GM19025 (cell line): ENCODE measurements around the gene ZNF500.

Experiments used
- ATAC-seq: cut with Tn5 transposase; IDR thresholded peaks from one replicate; pipeline ENCODE4 v1.9.1; 2021; ENCODE audit warnings: mild to moderate bottlenecking, low read depth, moderate library complexity; ENCODE audit not compliant: unreplicated experiment

Gene ZNF500

GRCh38 chr16:4775005-4775404, 8.0 kb upstream of the ZNF500 start:
- ATAC-seq, result no peak

DNA sequence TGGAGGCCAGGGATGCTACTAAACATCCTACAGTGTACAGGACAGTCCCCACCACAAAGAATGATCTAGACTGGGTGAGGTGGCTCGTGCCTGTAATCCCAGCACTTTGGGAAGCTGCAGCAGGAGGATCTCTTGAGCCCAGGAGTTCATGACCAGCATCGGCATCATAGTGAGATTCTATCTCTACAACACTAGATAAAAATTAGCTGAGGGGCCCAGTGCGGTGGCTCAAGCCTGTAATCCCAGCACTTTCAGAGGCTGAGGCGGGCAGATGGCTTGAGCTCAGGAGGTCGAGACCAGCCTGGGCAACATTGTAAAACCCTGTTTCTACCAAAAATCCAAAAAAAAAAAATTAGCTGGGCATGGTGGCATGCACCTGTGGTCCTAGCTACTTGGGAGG, 5.4 kb upstream of the ZNF500 start:
- ATAC-seq, result no peak

GRCh38 chr16:4771646-4772045, 4.7 kb upstream of the ZNF500 start:
- ATAC-seq, result no peak

DNA sequence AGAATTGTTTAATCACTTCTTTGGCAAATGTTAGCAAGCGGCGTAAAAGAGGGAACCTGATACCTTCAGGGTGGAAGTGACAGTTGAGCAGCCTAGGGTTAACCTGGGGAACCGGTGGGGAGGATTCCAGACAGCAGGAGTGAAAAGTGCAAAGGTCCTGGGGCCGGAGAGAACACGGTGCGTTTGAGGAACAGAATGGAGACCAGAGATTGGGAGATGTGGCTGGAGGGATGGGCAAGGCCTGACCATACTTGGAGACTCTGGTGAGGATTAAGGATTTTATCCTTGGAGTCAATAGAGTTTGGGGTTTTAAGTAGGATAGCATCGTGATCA, 2.3 kb upstream of the ZNF500 start:
- no peak for ATAC-seq

DNA sequence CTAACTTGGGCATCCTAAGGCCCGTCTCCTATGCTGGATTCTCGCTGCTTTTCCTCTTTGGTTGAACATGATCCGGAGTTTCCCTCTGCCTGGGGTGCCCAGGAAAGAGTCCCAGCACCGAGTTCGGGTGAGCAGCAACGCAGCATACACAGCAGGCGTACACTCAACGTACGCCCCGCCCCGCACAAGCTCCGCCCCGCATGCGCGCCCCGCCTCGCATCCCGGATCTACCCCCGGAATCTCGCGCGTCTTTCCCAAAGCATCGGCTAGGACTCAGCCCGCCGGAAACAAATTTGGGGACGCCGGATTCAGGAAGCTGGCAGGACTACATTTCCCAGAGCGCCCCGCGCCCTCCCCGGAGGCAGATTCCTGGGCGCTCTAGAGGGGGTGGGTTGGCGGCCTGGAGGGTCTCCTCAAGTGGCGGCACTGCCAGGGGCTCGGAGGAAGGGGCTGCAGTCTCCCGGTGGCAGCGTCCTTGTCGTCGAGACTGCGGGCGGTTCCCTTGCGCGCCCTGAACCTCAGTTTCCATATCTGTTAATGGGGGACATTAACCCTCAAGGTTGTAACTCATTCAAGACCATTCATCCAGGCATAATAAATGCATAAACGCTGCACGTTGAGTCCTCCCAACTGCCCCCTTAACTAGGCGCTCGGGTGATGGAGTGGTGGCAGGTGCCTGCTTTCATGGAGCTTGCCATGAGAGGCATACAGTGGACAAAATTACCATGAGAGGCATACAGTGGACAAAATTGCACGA, 1.8 kb upstream of the ZNF500 start:
- ATAC-seq, result peak; percentile 45

DNA sequence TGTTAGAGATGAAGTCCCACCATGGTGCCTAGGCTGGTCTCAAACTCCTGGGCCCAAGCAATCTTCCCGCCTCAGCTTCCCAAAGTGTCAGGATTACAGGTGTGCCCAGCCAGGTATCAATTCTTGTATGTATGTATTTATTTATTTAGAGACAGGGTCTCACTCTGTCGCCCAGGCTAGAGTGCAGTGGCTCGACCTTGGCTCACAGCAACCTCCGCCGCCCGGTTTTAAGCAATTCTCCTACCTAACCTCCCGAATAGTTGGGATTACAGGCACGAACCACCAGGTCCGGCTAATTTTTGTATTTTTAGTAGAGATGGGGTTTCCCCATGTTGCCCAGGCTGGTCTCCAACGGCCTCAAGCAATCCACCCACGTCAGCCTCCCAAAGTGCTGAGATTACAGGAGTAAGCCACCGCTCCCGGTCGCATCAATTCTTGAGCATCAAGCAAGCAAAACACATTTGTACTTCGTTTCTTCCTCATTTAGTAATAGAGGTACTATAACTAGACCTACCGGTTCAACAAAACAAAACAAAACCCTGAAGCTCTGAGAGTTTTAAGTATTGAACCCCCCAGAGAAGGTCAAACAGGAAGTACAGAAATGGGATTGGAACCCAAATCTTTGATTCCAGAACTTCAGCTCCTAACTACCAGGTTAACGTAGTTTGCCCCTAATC, 1.0 kb upstream of the ZNF500 start:
- ATAC-seq, result no peak

- ATAC-seq, result no peak
These were observed 1.2 kb downstream of the ZNF500 start for GRCh38 chr16:4765511-4766474.

- no peak for ATAC-seq
These were observed 3.2 kb downstream of the ZNF500 start for GRCh38 chr16:4763791-4764190.

DNA sequence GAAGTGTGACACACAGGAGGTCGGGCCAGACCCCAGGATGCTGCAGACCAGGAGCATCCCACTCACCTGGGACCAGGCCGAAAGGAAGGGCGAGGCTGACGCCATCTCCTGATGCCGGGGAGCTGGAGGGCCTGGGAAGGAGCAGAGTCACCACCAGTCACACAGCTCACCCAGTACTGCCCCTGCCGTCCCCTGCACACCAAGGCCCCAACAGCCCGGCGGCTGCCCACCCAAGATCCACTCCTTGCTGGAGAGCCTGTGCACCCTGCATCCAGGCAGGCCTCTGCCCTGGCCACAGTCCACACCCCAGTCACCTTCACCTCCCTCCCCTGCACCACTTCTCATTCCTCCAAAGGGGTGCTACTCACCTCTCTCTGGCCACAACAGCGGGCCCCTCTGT, 4.8 kb downstream of the ZNF500 start:
- no peak for ATAC-seq

DNA sequence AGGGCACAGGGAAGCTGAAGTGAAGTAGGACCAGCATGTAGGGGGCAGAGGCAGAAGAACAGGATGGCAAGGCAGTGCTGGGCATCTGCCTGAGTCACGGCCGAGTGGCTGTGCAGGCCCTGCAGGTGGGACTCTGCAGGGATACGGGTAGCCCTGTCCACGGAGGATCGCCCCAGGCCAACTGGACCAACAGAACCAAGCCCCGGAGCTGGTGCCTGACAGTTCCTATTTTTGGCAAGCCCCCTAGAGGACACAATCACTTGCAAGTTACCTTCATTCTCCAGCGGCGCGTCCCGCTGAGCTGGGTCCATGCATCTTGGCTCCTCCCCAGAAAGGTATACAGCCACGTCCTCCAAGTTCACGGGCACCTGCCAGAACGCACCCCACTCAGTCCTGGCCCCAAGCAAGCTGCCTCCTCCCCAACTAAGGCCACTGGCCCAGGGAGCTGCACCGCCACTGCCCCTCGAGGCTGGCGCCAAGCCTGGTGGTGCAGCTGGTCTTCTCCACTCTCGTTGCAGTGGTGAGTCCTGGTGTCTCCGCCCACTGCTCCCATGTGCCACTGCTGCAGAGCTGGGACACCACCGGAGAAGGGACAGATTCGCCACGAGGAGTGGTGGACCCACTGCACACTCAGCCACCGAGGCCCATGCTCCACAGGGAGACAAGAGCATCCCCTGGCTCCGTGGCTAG, 6.6 kb downstream of the ZNF500 start:
- no peak for ATAC-seq

DNA sequence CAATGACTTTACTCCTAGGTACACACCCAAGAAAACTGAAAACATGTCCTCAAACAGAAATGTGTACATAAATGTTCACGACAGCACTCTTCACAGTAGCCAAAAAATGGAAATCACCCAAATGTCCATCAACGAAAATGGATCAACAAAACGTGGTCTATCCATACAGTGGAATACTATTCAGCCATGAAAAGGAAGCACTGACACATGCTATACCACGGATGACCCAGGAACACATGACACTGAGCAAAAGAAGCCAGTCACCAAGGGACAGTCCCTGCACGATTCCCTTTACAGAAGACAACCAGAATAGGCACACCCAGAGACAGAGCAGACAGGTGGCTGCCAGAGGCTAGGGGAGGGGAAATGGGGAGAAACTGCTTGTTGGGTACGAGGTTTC, 11.3 kb downstream of the ZNF500 start:
- ATAC-seq, result no peak

GRCh38 chr16:4754865-4755264, 12.1 kb downstream of the ZNF500 start:
- no peak for ATAC-seq

- ATAC-seq, result no peak
These were observed 13.7 kb downstream of the ZNF500 start for GRCh38 chr16:4753227-4753626.

DNA sequence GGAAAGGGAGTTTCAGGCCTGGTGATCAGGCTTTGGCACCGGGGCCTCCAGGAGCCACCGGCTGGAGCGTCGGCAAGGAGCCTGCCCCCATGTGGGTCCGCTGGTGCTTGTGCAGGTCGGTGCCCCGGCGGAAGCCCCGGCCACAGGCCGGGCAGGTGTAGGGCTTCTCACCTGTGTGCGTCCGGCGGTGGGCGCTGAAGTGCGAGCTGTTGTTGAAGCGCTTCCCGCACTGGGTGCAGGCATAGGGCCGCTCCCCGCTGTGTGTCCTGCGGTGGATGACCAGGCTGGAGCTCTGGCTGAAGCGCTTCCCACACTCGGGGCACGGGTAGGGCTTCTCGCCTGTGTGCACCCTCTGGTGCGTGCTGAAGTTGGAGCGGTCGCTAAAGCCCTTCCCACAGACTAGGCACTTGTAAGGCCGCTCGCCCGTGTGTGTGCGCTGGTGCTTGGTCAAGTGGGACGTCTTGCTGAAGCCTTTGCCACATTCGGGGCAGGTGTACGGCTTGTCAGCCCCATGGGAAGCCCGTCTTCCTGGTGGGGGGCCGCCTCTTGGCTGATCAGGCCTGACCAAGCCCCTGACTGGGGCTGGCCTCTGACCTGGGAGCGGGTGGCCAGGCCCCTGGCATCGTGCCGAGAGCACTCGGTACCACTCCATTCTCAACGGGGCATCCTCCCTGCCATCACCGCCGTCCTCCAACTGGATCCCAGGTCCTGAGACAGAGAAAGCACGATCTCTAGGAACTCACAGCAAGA, 14.4 kb downstream of the ZNF500 start:
- ATAC-seq, result no peak

GRCh38 chr16:4750896-4751295, 16.1 kb downstream of the ZNF500 start:
- ATAC-seq, result no peak

- ATAC-seq, result no peak
These were observed 17.2 kb downstream of the ZNF500 start for GRCh38 chr16:4749700-4750257.

DNA sequence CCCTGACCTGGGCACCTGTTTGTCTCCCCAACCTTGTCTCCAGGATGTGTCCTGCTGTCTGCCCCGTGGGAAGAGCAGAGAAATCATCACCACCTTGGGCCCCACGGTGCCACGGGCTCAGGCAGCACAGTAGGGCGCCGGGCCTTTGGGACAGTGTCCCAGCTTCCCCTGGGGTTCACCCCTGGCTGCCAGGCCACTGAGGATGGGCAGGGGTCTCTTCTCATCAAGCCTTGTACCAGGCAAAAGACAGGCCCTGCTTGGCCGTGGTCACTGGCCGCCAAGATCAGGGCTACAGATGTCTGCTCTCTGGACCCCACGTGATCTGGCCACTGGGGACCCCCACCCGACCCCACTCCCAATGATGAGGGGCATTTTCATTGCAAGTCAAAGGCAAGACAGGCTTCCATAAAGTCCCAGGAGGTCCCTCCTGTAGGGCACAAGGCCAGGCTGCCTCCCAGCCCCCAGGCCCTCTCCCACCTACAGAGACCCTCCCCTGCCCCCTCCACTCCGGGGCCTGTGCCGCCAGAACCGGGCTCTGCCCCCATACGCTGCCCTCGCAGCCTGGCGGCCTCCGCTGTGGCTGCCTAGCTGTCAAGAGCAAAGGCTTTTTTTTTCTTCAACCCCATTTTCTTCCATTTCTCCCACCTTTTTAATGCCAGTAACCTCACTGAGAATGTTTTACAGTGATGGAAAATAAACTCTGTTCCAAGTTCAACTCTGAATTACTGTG, 18.1 kb downstream of the ZNF500 start:
- no peak for ATAC-seq

GRCh38 chr16:4747906-4748681, 18.9 kb downstream of the ZNF500 start:
- ATAC-seq, result no peak
